HG03439 (cell line): ENCODE measurements around the gene RC3H2.

ENCODE experiments used
- ATAC-seq: cut with Tn5 transposase; IDR thresholded peaks from one replicate; pipeline ENCODE4 v1.9.1; 2021; ENCODE audit warnings: mild to moderate bottlenecking, moderate library complexity; ENCODE audit not compliant: unreplicated experiment

RC3H2 gene, protein sequence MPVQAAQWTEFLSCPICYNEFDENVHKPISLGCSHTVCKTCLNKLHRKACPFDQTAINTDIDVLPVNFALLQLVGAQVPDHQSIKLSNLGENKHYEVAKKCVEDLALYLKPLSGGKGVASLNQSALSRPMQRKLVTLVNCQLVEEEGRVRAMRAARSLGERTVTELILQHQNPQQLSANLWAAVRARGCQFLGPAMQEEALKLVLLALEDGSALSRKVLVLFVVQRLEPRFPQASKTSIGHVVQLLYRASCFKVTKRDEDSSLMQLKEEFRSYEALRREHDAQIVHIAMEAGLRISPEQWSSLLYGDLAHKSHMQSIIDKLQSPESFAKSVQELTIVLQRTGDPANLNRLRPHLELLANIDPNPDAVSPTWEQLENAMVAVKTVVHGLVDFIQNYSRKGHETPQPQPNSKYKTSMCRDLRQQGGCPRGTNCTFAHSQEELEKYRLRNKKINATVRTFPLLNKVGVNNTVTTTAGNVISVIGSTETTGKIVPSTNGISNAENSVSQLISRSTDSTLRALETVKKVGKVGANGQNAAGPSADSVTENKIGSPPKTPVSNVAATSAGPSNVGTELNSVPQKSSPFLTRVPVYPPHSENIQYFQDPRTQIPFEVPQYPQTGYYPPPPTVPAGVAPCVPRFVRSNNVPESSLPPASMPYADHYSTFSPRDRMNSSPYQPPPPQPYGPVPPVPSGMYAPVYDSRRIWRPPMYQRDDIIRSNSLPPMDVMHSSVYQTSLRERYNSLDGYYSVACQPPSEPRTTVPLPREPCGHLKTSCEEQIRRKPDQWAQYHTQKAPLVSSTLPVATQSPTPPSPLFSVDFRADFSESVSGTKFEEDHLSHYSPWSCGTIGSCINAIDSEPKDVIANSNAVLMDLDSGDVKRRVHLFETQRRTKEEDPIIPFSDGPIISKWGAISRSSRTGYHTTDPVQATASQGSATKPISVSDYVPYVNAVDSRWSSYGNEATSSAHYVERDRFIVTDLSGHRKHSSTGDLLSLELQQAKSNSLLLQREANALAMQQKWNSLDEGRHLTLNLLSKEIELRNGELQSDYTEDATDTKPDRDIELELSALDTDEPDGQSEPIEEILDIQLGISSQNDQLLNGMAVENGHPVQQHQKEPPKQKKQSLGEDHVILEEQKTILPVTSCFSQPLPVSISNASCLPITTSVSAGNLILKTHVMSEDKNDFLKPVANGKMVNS

DNA sequence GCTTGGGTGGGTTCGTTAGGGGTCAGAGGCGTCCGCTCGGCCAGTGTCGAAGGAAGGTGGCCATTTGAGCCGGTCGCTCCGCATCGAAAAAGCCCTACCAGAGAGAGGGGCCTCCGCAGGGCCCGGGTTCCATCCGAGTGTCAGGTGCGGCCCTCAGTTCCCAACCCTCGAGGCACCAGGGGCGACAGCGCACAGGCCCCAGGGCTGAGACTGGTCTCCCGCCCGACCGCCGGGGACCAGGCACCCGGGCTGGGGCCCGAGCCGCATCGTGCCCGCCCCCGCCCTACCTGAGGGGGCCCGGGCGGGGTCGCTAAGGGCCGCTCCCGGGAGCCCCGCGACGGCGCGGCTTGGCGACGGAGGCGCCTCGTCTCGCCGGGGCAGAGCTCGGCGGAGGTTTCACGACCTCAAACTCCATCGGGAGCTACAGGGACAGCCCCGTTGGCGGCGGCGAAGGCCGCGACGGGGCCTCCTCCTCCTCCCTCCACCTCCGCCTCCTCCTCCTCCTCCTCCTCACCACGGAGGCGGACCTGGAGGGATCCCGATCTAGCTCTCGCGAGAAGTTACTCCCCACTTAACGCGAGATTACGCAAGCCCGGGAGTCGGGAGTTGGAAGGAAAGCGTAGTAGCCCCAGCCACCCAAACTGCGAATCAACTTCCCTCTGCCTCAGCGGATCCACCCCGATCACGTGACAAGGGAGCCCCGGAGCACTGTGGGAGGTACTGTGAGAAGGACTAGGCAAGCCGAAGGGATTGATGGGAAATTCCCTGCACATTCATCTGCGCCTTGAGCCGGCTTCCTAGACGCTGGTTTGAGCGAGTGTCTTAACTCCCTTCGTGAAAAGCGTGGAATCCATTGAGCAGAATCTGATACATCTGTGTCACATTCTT, at the start of gene RC3H2:
TSS of gene RC3H2 (minus strand) at position 537 of the 888 bp plus-strand sequence. CDS start 7,850 bp downstream, outside the sequence.
- peak; percentile 90 for ATAC-seq

DNA sequence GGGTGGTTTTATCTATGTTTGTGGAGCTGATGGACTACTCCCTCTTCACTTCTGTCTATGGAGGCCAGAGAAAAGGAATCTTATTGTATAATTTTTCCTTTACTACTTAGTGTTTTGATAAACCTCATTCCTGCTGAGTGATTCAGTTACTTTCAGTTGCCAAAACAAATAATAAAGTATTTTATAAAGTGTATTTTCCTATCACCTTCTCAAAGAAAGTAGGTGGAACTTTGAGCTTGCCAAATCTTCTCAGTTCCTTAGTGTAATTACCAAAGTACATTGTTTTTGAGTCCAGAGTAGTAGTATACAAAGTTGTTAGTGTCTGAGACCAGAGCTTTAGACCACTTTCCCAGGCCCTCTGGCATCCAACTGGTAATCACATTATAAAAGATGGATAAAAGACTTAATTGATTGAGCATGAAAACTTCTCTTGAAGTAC, 49.1 kb upstream of the RC3H2 start:
- ATAC-seq = no peak

DNA sequence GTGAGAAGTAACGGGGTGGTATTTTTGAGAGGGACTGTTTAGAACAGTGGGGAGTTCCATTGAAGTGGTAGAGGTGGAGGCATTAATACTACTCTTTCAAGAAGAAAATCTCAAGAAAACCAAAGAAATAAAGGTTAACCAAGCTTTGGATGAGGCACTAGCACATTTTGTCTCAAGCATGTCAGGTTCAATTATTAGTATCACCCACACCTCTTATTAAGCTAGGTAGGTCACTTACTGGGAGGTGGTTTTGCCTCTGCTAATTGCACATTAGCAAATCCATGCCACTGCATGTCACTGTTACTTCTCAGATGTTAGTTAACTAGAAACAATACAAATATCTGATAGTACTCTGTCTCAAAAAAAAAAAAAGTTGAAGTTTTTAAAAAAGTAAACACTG, 45.9 kb upstream of the RC3H2 start:
- ATAC-seq = no peak

DNA sequence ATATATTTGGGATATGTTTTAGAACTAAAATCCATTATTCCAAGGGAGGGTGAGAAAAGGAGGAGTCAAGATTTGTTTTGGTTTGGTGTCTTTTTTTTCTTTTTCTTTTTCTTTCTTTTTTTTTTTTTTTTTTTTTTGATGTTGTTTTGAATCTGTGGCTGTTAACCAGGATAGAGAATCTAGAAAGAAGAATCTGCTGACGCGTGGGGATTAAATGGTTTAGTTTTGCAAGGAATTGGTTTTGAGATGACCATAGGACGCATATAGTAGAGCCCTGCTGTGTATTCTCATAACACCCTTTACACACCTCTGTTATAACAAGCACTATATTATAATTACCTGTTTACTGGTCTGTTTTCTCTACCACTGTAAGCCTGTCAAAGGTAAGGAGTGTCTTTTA, 45.1 kb upstream of the RC3H2 start:
- no peak for ATAC-seq

DNA sequence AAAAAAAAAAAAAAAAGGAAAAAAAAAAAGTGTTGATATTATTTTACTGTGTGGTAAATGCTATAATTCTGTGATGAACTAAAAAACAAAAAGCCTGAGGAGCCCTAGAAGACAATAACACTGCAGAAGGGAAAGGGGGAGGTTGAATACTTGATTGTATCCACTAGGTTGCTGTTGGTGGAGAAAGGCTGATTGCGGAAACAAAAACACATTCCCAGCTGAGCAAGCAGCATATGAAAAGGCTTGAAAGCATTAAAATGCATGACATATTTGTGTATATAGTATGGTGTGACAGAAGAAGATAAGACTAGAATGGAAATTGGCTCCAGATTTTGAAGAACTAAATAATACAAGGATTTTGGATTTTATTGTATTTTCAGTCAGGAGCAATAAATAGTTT, 44.5 kb upstream of the RC3H2 start:
- no peak for ATAC-seq

DNA sequence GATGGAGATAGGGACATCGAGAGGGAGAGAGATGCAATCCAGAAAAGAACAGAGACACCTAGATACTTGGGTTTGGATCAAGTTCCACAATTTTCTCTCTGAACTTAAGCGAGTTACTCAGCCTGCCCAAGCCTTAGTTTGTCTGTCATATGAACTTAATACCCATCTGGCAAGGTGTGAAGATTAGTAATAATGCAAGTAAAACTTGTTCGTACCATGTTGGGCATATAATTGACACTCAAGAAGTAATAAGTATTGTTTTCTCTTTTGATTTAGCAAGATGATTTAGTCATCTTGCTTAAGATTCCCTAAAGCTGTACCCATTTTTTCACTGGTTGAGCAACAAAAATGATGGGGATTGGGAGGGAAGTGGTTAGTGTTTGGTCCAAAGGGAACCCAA, 43.2 kb upstream of the RC3H2 start:
- ATAC-seq = no peak

DNA sequence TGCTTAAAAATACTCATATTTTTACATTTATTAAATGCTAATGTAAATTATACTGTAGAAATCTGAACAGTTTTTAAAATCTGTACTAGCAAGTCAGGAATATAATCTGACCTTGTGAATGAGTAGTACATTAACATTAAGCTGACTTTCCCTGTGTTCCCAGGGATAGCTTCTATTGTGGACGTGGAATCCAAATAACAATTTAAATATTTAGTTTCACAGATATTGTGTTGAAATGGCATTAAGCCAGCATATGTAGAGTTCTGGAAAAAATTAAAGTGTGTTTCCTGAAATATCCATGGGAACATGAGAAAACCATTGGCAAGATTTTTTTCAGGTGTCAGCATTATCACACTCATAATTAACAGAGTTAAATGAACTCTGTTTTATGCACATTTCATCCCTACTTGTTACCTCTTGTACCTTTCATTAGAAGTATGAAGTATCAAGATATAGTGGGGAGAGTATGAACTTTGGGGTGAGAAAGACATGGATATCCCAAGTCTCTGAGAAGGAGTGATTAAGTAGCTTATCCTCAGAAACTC, 41.4 kb upstream of the RC3H2 start:
- no peak for ATAC-seq

DNA sequence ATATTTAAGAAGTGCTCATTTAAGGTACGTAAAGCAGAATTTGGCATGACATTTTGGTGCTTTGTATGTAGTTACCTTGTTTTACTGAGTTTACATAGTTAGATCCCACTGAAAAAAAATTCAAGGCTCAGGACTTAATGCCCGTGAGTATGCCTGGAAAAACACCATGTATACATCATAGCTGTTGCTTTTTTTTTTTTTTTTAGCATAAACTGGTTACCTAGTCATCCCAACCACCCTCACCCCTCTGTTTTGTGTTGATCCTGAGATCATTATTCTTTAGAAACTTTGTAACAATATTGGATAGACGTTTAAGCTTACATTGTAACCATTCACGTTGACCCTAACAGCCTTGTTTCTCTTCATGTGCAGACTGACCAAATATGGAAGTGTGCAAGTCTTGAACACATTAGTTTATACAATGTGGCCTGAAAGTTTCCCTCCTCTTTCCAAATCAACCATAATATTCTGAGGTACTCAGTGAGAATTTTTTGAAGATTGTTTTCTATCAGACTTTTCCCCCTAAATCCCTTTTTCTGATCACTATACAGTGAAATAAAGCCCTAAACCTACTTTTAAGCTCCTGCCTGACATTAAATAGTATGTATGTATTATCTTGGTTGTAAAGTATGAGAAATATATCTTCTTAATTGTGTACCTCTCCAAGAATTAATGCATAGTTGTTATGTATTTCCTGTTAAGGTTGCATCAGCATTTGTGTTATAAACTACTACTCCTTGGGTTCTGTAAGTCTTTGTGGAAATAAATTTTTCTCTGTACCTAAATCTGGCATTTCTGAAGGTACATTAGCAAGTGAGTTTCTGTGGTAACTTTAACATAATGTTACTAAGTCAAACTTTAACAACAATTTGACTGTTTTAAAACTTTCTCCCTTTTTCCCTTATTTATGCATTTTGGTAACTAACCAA, 40.1 kb upstream of the RC3H2 start:
- ATAC-seq = no peak

DNA sequence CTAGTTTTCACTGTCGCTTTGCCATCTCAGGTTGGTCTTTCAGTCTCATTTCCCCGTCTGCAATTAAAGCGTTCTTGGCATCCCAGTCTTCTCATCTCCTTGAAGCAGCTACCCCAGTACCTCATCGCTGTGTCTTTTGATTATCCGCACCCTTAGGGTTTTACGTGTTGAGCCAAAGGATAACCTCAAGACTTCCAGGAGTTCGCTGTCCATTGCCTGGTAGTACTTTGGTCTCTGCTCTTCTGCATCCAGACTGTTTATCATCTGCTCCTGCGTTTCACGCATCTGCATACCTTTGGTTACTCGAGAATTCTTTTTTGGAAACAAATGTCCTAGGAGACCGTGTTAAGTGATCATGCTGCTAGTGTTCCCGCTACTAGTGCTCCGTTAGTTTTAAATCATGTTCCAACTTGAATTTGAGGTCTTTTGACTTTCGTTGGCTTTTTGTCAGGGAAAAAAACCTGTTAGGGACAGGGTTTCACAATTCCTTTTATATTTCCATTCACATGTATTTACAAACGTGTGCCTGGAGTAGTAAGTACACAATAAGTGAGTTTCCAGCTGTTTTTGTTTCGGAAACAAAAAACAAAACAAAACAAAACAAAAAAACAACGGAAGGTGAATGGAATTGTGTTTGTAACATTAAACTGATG, 36.5 kb upstream of the RC3H2 start:
- peak; percentile 4 for ATAC-seq

DNA sequence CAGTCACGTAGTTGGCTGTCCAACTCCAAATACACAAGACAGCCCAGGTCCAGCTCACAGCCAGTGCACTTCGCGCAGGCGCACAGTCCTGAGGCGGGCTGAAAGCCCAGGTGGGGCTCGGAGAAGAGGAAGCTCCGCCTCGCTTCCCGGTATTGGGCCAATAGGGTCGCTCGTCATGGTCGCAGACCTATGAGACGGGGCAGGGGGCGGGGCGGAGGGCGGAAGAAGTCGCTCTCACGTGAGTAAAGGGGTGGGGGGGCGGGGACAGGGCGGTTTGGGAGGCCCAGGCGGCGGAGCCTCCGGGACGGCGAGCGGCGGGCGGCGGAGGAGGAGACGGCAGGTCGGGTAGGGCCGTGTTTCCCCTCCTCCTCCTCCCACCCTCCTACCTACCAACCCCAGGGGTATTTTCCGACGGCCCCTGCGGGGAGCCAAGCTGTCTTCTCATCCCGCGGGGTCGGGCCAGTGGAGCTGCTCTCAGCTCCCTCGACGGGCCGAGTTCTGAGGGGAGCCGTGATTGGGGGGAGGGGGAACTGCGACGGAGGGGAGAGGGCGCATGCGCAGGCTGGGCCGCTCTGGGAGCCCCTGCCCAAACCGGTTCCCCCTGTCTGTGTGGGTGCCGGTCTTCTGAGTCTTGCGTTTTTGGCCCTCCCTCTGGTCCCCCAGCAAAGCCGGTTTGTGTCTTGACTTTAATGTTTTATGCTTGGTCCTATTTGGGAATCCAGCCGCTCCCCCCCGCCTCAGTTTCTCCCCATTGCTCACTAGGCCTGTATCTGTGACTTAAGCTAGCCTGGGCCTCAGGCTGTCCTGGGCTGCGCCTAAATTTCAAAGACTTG, 35.8 kb upstream of the RC3H2 start, which contains the start of gene RABGAP1:
TSS of gene RABGAP1 (plus strand) at position 272 of the 833 bp plus-strand sequence. CDS start 16,040 bp downstream, outside the sequence.
- peak; percentile 97 for ATAC-seq

DNA sequence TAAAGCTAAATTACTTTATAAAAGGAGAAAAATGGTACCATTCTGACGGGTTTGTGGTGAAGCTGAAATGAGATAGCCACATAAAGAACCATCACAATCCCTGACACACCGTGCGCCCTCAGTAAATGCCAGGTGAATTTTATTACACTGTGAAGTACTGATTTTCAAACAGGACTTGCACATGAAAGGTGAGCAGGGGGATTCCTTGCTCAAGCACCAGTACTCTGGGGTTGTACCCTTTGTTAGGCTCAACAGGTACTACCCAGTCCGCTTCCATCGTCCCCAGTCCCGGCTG, 35.2 kb upstream of the RC3H2 start:
- no peak for ATAC-seq

DNA sequence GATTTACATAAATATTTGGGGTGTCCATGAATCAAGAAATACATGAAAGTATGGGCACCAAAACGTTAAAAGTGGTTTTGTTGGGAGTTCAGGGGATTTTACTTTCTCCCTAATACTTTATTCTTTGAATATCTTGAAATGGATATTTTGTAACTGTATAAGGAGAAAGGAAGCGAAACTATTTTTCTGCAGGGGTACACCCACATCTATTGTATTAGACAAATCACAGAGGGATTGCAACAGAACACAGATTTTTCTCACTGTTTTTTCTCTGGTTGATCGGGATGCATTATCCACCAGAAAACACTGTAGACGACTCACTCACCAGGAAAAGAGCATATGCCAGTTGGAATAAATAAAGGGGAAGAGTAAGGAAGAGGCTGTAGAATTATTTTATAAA, 34.4 kb upstream of the RC3H2 start:
- ATAC-seq = no peak

DNA sequence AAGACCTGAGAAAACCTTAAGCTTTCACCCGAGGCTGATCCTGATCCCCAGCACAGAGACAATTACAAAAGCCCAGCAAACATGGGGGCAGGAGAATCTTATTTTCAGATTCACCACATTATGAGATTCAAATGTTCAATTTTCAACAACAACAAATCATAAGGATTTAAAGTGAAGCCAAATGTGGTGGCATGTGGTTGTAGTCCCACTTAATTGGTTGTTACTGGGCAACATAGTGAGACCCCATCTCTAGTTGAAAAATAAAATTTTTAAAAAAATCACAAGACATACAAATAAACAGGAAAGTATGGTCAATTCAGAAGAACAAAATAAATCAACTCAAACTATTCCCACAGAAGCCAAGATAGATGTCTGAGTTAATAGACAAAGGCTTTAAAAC, 31.7 kb upstream of the RC3H2 start:
- ATAC-seq = no peak

DNA sequence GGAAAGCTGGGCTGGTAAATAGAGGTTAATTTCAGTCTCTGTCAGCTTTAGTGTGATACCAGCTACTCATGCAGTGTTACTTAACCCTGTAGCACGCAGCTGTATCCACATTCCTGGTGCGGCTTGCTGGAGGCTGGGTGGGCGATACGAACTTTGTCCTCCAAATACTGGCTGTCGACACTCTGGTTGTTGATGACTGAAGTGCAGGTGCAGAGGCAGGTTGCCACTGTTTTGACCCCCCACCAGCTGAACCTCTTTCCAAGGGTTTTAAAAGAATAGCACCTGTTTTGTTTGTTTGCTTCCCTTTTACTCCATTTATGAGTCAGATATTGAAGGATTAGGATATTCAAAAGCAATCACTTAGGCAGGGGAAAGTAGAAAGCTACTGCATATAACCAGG, 31.3 kb upstream of the RC3H2 start:
- ATAC-seq = no peak

DNA sequence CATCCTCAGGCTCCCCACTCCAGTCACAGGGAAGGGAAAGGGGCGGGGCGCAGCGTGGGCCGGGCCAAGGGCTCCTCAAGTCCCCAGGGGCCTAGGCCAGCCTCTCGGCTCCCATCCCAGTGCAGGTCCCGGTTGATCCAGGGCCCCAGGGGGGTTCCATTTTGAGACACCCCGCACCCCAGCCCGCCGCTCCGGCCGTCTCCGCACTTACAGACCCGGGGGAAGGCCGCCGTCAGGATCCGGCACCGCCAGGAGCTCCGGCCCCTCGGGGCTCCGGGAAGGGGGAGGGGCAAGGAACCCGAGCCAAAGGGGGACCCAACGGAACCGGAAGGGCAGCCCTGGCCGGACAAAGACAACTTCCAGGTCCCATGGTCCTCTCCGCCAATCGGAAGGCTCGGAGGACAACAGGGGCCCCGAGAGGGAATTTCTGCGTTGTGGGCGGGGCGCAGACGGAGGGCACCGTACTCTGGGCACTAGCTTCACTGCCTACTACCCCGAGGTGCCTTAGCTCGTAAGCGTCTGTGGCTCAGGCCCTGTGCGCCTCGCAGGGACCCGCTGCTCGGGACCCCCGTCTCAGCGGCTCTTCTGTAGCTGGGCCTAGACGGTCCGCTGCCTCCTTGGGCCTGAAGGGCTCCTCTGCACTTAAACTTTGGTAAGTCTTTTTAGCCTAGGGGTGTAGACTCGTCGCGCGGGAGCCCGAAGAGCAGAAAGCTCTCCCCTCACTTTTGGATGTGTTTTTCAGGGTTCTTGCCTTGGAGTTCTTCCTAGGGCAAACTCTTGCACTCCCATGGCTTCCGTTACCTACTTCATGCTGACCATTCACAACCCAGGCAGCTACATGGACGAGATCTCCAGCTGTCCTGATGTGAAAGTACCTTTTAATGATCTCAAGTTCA, 26.3 kb upstream of the RC3H2 start, which contains the start of gene ZBTB26:
TSS of gene ZBTB26 (minus strand) at position 287 of the 896 bp plus-strand sequence. CDS start 11,578 bp downstream, outside the sequence.
- peak; percentile 95 for ATAC-seq

DNA sequence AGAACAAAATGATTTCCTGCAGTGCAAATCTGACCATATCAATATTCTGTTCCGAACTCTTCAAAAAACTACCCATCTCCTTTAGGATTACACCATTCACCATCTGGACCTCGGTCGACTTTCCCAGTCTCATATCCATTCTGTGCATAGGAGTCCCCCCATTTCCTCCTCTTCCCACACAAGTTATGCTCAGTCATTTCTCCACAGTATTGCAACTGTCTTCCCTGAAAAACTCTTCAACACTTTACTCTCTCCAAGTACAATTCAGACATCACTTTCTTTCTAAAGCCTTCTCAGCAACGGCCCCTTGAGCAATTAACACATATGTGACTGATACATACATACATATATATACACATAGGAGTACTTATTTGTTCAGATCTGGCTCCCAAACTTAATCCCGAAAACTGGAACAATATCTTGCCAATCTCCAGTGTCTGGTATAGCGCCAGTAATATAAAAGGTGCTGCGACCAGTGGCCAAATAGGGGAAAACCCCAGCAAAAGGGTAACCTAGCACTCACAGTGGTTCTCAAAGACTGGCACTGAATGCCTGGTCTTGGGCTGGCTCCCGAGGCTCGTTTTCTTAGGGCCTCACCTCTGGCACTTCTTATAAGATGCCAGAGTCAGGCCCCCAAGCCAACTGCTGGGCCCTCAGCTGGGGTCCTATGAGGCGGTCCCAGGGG, 25.5 kb upstream of the RC3H2 start:
- ATAC-seq = no peak
